Measurements from ENCODE around the gene MYMK.
A peak's percentile ranks its signal among the peaks of the same experiment; 100 is the strongest.

The MYMK gene

DNA sequence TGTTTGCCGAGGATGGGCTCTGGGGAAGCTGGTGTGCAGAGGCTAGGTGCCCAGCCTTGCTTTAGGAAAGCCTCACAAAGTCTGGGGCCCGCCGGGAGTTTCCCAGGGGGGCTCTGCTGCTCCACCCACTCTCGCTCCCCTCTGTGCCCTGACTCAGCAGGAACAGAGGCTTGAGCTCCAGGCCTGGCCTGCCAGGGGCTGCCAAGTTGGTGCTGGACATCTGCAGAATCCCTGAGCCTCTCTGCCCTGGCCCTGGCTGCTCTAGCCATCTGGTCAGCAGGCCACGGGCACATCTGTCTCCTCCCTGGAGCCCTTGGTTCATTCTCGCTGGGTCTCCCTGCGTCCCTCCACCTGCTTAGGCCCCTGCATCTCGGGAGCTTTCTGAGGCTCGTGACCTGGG, 9.1 kb upstream of the MYMK start:
- no peak for DNase-seq

DNA sequence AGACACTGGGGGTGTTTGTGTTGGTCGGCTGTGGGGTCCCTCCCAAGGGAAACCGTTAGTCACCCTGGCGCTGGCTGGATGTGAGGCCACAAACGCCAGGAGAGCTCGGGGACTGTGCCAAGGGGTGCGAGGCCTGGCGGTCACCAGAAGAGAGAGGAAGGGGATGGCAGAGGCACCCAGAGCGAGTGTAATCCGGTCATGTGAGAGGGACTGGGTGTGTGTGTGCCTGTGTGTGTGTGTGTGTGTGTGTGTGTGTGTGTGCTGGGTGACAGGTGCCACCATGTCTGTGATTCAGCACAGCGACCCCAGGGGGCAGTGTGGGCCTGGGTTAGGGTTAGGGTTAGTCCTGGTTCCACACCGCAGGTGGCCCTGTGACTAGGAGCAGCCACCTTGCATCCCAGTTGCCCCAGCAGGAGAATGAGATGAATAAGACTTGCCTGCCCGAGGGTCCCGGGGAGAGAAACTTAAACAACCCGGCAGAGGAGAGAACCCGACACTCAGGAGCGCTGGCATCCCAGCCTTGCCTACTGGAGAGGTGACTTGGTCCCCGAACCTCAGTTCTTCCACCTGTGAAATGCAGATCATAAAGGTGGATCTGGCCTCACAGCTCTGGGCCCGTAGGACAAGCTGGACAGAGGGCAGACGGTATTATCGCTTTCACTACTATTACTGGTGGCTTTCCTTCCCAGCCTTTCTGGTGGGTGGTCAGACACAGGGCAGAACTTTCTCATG, 8.3 kb upstream of the MYMK start:
- DNase-seq = peak; percentile 83

DNA sequence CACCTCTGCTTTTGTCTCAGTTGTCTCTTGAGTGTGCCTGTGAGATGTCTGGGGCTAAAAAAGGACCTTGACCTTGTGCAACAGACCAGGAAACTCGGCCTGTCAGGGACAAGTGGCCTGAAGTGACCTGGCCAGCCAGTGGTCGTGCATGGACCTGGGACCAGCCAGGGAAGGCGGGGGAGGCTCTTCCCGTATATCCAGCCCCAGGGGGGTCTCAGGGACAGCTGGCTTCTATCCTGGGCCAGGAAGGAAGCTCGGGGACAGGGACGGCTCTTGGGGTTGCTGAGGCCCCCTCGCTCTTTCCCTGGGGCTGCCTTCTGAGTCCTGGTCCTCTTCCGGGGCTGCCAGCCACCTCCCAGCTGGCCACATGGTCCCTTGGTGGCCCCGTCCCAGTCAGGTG, 6.5 kb upstream of the MYMK start:
- DNase-seq = no peak

DNA sequence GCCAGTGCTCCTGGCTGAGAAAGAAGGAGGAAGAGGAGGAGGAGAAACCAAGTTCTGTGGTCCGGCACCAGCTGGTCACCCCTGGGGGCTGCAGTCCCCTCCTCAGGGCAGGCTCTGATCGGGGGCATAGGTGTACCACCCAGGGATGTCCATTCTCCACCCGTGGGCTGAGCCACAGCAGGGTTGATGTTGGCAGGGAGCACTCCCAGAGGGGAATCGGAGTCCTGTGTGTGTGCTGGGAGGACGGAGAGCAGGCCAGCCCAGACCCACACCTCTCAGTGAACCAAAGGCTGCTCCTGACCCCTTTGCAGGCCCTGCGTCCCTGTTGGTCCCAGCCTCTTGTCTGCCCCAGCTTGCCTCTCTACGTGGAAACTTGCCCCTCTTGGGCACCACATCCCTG, 5.1 kb upstream of the MYMK start:
- DNase-seq = no peak

DNA sequence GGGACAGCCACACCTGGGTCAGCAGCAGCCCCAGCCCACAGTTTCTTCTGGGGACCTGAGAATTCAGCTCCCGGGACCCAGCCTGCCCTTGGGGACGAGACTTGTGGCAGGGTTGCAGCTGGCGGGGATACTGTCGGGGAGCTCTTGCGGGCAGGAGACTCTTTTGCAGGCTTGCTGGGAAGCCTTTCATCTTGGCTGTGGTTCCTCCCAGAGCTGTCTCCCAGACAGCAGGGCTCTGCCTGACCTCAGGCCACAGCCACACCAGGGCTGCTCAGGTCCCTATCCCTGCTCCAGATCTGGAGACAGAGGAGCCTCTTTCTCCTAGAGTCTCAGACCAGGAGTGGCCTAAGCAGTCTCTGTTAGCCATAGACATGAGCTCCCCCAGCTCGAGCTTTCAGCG, 4.7 kb upstream of the MYMK start:
- DNase-seq = no peak

DNA sequence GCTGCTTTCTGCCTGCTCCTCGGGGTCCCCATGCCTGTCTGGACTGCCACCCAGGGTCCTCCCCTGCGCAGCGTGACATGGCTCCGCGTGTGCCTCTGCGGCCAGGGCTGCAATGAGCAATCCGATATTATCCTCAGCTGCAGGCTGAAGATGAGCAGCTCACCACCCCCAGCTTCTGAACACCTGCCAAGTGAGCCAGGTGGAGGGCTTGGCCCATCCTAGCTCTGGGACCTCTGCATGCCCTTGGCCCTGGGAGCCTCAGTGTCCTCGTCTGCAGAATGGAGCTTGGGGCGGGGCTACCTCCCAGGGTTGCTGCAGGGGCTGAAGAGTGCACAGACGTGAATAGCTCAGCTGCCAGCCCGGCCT, 4.1 kb upstream of the MYMK start:
- DNase-seq = no peak

DNA sequence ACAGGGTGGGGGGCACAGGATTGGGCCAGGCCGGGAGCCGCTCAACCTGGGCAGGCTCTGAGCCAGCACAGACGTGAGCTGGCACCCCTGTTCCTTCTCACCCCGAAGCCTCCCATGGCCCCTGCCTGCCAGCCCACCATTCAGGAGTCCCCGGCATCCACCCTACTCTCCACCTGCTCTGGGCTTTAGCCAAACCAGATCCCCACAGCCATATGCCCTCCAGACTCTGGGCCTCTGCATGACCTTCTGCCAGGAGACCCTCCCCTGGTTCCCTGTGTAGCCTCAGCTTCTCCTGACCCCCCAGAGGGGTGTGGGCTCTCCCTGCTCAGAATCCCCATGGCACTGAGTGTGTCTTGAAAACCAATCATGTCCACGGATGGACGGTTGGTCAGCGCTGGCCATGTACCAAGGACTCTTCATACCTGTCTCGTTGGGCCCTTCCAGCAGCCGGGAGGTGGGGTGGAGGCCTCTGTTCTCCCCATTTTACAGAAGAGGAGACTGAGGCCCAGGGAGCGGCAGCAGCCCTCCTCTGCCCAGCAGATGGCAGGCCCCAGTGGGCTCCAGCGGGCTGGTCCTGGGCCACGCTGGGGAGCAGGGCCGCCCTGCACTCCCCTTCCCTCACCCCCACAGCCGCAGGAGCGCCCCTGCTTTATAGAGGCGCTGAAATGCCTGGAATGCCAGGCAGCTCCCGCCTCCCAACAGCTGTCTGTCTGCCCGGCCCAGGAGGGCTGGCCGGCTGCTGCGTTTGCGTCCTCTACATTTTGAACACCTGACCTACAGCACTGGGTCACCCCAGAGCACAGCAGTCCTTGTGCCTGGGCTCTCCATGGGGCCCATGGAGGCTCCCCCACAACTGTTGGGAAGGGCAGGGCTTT, 3.5 kb upstream of the MYMK start:
- no peak for DNase-seq

DNA sequence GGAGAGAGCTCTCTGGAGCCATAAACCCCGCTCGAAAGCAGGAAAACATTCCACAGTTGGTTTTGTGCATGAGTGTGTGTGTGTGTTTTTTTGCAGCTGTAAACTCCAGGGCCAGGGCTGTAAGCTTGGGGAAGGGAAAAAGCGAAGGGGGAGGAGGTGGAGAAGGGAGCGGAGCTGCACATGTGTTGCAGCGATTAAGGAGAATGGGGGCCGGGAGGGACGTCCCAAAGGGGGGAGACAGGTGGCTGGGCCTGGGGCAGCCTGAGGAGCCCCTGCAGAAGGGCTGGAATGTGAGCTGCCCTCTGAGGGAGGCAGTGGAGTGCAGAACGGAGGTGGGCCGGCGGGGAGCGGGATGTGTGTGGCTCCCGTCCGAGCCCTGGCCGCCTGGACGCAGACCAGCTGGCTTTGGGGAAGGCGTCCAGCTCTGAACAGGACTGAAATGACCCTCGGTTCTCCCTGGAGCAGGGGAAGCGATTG, 2.7 kb upstream of the MYMK start:
- DNase-seq = no peak

DNA sequence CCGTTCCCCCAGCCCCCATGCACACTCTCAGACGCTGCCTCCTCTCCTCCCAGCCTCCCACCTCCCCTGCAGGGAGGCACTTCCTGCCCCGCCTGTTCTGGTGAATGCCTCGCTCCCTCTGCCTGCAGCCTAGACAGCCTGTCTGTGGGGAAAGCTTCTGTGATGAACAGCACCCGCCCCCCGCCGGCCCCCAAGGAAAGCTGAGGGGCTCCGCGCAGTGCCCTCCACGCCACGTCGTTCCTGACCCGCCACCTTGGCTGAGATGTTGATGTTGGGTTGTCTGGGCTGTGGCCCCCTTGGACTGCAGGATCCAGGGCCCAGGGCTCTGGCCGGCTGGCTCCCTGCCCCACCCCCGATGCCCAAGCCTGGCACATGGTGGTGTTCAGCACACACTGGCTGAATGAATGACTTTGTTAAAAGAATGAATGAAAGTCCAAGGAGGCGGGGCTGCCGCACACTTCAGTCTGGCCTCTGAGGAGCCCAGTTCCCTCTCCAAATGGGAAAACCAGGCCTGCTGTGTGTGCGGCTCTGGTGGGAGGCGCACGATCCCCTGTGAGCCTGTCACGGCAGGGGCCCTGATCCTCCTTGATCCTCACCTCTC, 2.1 kb upstream of the MYMK start:
- DNase-seq = peak; percentile 36

DNA sequence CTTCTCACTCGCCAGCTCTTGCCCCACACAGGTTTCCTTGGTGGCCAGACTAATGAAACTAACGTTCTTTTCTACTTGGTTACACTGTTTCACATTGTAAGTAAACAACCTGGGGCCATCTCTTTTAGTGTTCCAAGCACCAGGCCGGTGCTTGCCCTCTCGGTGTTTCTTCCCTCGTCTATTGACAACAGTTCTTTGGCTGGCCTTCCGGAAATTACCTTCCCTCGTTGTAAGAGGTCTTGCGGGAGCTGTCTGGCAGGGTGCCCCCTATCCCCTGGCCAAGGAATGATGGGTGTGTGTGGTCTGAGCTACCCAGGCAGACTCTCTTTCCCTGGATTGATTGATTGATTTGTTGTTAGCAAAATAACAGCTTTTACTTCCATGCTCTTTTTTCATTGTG, 918 bp upstream of the MYMK start:
- no peak for DNase-seq

DNA sequence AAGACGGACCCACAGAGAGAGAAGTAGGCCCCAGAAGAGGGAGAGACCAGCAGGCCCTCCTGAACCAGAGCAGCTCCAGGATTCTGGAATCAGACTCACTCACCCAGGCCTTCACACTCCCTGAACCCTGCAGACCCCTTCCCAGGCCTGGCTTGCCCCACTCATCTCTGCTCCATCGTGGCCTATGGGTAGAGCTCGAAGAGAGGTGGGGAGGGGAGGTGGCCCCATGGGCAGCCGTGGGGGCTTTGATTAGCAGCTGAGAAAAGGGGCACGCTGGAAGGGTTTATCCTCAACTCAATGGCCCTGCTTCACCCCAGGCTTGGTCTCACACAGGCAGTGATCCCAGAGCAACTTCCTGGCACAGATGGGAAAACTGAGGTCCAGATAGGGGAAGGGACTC, 613 bp downstream of the MYMK start:
- DNase-seq = no peak

DNA sequence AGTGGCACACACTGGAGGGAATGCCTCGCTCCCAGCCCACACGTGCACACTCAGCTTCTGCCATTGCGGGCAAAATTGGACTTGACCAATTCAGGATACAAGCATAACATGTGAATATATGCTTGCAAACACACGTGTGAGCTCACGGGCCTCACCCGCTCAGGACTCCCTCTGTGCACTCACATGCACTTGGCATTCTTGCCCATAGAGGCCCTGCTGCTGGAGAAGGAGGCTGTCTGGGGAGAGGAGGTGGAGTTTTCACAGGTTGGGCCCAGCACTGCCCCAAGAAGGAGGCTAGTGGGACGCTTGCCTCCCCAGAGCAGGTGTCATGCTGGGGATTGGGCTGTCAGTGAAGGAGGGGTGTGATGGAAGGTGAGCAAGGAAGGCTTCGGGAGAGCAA, 1.7 kb downstream of the MYMK start:
- no peak for DNase-seq

DNA sequence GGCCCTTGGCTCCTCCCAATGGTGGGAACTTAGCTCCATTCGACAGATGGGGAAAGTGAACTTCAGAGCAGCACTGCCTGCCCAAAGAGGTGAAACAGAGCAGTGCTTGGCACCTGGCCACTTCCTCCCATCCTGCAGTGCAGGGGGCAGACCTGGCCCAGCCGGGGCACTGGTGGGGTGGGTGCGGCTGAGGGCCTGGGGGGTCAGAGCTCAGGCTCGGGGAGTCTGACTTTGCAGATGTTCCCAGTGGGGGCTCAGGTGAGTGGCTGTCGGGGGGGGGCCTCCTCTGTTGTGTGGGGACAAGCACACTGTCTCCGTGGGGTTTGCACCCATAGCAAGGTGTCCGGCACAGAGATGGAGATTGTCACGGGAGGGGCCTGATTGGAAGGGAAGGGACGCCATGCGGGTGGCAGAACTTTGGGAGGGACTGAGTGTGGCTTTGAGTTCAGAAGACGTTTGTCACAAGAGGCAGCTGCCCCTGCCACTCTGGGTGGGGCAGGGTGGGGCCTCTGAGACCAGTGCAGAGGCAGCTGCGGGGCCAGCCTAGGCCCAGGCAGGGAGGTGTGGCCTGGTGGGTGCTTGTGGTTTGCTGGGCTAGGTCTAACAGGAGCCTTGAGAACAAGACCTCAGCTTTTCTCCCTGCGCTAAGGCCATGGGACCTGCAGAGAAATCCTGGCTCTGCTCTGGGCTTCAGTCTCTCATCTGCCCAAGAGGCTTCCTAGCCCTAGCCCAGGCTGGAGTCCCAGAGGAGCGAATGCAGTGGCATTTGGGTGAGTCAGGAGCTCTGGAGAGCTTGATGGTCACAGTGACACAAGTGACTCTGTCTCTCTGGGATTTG, 2.5 kb downstream of the MYMK start:
- peak; percentile 92 for DNase-seq

DNA sequence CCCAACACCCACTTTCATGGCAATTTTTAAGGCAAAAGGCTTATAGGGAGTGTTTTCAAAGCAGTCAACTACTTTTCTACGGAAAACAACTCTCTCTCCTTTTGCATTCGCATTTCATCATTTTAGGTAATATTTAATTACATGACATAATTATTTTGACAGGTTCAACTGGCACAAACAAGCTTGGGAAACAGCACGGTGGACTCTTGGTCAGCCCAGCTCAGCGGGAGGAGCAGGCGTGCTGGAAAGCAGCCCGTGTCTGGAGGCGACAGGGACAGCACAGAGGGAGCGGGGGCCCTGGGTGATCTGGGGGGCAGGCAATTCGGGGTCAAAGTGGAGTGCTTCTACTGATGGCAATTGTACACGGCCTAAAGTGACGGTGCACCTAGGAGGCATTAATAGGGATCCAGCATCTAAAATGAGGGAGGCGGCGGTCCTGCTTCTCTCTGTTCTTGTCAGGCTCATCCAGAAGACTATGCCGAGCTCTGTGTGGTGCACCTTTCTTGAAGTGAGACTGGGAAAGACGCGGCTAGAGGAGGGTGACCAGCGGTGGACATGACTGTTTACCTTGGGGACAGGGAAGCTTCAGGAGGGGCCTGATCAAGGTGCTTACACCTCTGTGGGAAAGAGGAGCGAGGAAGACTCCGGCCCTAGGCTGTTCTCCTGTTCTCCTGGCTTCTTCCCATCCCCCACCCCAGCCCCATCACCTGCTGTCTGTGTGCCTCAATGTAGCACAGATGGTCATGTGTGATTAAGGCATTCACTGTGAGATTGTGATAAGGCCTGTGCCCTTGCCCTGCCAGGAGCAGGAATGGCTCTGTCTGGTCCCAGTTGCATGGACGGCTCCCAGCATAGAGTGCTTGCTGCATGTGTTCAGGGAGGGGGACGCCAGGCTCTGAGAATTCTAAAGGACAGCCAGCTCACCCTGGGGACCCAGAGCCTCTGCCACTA, 3.4 kb downstream of the MYMK start:
- DNase-seq = peak; percentile 59

DNA sequence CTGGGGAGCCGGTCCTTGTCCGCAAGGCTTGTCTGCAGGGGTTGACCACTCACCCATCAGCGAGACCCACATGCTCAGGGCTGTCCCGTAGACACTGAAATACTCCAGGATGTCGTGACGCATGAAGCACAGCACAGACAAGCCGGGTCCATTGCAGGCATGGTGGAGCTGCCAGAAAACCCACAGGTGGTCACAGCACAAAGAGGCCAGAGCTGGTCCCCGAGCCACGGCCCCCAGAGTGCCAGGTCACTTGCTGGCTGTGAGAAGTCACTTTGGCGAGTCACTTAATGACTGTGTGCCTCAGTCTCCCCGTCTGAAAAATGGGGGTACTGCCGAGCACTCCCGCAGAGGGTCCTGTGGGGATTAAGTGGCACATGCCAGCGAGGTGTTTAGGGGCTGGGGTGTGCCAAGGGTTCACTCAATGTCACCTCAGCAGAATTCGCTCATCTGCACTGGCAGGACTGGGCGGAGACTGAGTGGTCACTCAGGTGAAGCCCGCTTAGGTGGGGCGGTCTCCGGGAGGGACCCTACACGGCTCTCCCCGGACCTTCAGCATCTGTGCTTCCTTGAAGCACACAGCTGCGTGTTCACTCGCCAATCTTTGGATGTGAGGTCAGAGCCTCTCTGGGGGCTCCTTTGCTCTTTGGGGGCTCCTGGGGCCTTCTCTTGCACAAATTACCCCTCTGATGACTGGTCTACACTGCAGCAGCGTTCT, 4.5 kb downstream of the MYMK start:
- no peak for DNase-seq

DNA sequence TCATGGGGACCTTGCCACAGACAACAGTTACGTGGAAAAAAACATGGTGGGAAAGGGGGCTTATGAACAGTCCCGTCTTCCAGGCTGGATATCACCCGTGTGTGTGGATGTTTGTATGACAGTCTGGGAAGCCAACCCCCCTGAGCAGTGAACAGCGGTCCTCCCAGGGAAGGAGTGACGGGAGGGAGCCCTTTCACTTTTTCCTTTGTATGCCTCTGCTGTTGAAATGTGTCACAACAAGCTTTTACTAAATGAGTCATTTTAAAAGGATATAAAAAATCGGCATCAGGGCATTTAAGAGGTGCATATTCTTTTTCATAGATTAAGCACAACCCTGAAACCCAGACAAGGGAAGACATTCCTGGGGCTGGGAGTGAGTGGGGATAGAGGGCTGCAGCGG, 5.1 kb downstream of the MYMK start:
- no peak for DNase-seq

DNA sequence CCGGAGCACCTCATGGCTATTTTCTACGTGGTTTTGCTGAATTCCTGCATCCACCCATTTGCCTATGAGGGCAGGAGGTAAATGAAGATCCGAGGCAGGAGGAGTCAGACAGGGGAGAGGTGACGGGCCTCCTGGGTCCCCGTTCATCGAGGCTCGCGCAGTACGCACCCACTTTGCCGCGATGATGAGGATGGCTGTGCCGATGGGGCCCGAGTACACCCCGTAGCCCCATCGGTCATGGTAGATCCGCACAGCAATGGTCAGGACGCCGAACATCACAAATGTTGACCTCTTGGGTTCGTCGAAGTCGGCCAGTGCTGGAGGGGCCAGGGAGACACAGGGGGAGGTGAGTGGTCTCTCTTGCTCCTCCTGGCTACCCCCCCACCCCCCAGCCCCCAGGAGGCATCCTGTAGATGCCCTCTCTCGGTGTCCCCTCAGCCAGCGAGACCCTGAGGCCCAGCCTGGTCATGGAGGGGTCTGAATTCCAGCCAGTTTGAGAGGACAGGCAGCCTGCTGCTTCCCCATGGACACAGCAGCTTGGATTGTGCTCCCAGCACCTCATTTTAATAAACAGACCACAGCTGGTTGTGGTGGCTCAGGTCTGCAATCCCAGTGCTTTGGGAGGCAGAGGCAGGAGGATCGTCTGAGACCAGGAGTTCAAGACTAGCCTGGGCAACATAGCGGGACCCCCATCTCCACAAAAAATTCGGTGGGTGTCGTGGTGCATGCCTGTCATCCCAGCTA, 5.9 kb downstream of the MYMK start:
- DNase-seq = no peak

DNA sequence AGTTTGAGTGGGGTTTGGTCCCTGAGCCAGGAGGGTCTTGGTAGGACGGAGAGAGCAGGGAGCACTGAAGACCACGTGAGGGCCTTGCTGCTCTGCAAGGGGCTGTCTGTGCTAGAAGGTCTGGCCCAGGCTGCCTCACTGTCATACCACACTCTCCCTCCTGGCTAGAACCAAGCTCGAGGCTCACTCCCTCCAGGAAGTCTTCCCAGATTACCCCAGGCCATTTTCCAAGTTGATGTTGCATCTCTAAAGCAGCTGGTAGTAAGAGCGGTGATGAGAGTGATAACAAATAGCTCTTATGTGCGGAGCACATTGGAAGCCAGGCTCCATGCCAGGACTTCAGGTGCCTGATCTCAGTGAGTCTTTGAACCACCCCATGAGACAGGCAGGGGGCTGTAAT, 6.6 kb downstream of the MYMK start:
- DNase-seq = no peak

DNA sequence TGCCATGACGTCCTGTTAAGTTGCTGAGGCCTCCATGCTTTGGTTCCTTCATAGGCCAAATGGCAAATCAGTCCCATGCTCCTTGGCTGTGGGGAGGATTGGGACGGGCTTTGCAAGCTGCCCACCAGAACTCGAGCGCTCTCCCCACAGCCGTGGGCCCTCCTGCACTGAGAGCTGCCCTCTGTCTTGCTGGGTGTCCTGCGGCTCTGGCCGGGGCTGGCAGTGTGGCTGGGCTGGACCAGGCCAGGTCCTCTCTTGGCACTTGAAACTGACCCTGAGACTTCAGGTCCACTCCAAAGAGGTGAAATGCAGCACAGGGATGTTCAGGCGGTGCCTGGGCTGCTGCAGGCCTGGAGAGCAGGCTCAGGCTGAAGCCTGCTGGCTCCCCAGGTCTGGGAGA, 7.0 kb downstream of the MYMK start:
- no peak for DNase-seq

DNA sequence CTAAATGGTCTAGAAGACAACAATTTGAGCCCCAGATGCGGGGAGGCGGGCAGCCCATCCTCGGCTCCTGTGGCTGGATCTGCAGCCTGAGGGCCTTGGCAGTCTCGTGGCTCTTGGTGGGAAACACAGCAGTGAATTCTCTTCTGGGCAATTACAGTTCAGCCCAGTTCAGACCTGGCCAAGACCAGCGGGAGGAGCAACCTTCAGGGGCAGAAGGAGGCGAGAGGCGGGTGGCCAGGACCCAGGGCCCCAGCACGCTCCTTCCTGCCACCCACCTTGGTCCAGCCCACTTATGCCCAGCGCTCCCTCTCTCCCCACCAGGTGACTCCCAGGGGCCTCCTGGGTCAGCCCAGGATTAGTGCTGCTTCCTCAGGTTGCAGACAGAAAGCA, 7.8 kb downstream of the MYMK start:
- DNase-seq = no peak
